HFF-Myc (cell line): ENCODE data around the gene MICB.

ENCODE experiments used
- DNase-seq: peaks from one replicate; pipeline ENCODE4 v3.0.0-alpha.2; 2011; ENCODE audit warnings: low read depth; ENCODE audit errors: extremely low read depth
- H3K4me3 ChIP-seq: replicated peaks from 2 replicates; pipeline ENCODE4 v1.5.1; 2011; ENCODE audit warnings: low read depth, mild to moderate bottlenecking, control low read depth, low read length
- CTCF ChIP-seq: IDR thresholded peaks from 2 replicates; pipeline ENCODE4 v1.5.1; 2012; ENCODE audit warnings: mild to moderate bottlenecking, low read depth, low read length, control low read depth; ENCODE audit errors: missing control alignments

The MICB gene

GRCh38 chr6:31513456-31514165 is 15.7 kb downstream of the MICB start:
- no peak for TF ChIP-seq CTCF
- no peak overlapping the region for H3K4me3 ChIP-seq
- no peak for DNase-seq

- no peak overlapping the region for H3K4me3 ChIP-seq
Measured at GRCh38 chr6:31521835-31522234, 23.9 kb downstream of the MICB start.

GRCh38 chr6:31525553-31525931 is 27.6 kb downstream of the MICB start:
- no peak for TF ChIP-seq CTCF
- DNase-seq, result no peak

More at GRCh38 chr6:31521835-31522234, 23.9 kb downstream of the MICB start:
- TF ChIP-seq CTCF, result no peak
- no peak for DNase-seq

GRCh38 chr6:31525932-31526591 is 28.1 kb downstream of the MICB start:
- DNase-seq, result no peak
- H3K4me3 ChIP-seq, result no peak overlapping the region
- TF ChIP-seq CTCF, result no peak

More at GRCh38 chr6:31525553-31525931, 27.6 kb downstream of the MICB start:
- no peak overlapping the region for H3K4me3 ChIP-seq

GRCh38 chr6:31528307-31528777 is 30.4 kb downstream of the MICB start:
- DNase-seq, result no peak
- TF ChIP-seq CTCF, result no peak
- H3K4me3 ChIP-seq, result no peak overlapping the region

- TF ChIP-seq CTCF, result no peak
- DNase-seq, result no peak
- H3K4me3 ChIP-seq, result no peak within 1 kb of the TSS
Measured at GRCh38 chr6:31528821-31529328, 30.9 kb downstream of the MICB start, which contains the start of gene MCCD1. MCCD1 (plus strand) TSS chr6:31528962; CDS start chr6:31529015, 53 bp downstream.
